ENCODE results near the gene ZFYVE28. TPM values are rescaled to one million over a fixed set of nuclear protein-coding genes. Genes with fewer than 3 reads are reported as not detected.
A peak's percentile ranks its signal among the peaks of the same experiment; 100 is the strongest.

Gene ZFYVE28
- total RNA-seq, 1 donor from 2014 or later = 0.39 TPM

- Histone ChIP-seq H3K27me3 (no peaks in the 10 kb centered on the region), H3K36me3 (no peaks in the 10 kb centered on the region), H3K27ac (no peak overlapping the region), H3K9me3 (ENCODE audit: low read depth) (no peaks in the 10 kb centered on the region), H3K79me2 (ENCODE audit: low read depth) (no peaks in the 10 kb centered on the region), H3K4me1 (peaks cover 6% of the 10 kb centered on the region), H3K9ac (no peak overlapping the region), H3F3A (ENCODE audit: low read depth) (no peaks in the 10 kb centered on the region), H4K20me1 (ENCODE audit: low read depth) (no peaks in the 10 kb centered on the region), H3K4me2 (no peak overlapping the region), H3K4me3 (no peak overlapping the region), H2AFZ (replicated peaks) (no peak overlapping the region)
- no peaks in the 10 kb centered on the region for H3K9me3 Mint-ChIP-seq
- peak overlapping the region; percentile 79 for H3K27ac Mint-ChIP-seq
- H3K4me1 Mint-ChIP-seq = peaks cover 24% of the 10 kb centered on the region
- TF ChIP-seq CTCF (IDR thresholded peaks at IDR 0.05) (no peak), EZH2phosphoT487 (IDR thresholded peaks at IDR 0.05) (no peak), EZH2 (IDR thresholded peaks at IDR 0.05) (no peak)
- peaks cover 6% of the 10 kb centered on the region for H3K27me3 Mint-ChIP-seq (ENCODE audit: insufficient read depth, low read depth)
- no peak for DNase-seq (ENCODE audit: low spot score)
- no peak overlapping the region for H3K4me3 Mint-ChIP-seq
- H3K36me3 Mint-ChIP-seq = no peaks in the 10 kb centered on the region
These were observed 56.8 kb downstream of the ZFYVE28 start for GRCh38 chr4:2361366-2362265.

DNA sequence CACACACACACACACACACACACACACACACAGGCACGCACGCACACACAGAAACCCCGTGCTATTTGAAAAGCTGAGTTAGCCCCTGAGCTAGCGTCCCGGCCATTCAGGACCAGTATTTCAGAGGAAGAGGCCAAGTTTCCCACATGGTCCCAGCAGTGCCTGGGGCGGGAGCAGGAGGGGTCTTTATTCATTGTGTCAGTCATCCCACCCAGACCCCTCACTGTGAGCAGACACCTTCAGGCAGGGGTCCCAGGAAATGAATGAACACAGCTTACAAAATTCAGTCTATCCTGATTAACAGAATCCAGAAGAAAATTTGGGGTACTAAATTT lies 58.1 kb downstream of the ZFYVE28 start:
- Histone ChIP-seq H3K4me3 (no peak overlapping the region), H3K27me3 (no peaks in the 10 kb centered on the region), H3K4me2 (no peak overlapping the region), H3K79me2 (ENCODE audit: low read depth) (no peaks in the 10 kb centered on the region), H3K4me1 (peaks cover 6% of the 10 kb centered on the region), H3F3A (ENCODE audit: low read depth) (no peaks in the 10 kb centered on the region), H3K27ac (no peak overlapping the region), H3K9ac (no peak overlapping the region), H3K9me3 (ENCODE audit: low read depth) (no peaks in the 10 kb centered on the region), H3K36me3 (no peaks in the 10 kb centered on the region), H4K20me1 (ENCODE audit: low read depth) (no peaks in the 10 kb centered on the region), H2AFZ (replicated peaks) (no peak overlapping the region)
- no peak for DNase-seq (ENCODE audit: low spot score)
- H3K4me1 Mint-ChIP-seq = peaks cover 24% of the 10 kb centered on the region
- peak overlapping the region; percentile 92 for H3K27ac Mint-ChIP-seq
- peaks cover 6% of the 10 kb centered on the region for H3K27me3 Mint-ChIP-seq (ENCODE audit: insufficient read depth, low read depth)
- no peak overlapping the region for H3K4me3 Mint-ChIP-seq
- TF ChIP-seq EZH2 (IDR thresholded peaks at IDR 0.05) (no peak), EZH2phosphoT487 (IDR thresholded peaks at IDR 0.05) (no peak), CTCF (IDR thresholded peaks at IDR 0.05) (no peak)
- no peaks in the 10 kb centered on the region for H3K36me3 Mint-ChIP-seq
- no peaks in the 10 kb centered on the region for H3K9me3 Mint-ChIP-seq

DNA sequence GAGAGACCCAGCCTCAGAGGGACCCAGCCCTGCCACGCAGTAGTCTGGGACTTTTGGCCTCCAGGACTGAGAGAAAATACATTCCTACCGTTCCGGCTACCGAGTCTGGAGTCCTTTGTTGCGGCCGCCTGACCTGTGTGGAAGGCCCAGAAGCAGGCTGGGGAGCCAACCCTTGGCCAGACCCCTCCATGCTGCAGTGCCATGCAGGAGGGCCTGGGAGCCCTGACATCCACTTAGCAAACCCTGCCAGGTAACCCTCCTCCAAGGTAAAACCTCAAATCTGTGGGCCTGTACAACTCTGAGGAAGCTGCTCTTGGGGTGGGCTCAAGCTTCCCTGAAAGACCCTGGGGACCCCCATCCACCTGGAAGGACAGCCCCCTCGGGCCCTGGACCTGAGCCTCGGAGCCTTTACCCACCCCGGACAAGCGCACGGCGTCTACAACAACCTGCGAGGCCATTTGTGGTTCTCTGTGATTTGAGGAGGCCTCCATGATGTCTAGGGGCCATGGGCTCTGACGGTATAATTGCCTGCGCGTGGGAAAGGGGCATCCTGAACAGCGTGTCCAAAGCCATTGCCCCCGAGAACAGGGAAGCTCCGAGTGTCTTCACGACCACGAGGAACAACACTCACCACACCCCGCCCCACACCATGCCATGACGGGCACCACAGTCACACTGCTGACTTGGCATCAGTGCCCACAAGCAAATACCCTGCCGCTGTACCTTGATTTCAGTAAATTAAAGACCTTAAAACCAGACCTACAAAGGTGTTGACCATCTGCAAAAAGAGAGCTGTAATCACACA lies 58.7 kb downstream of the ZFYVE28 start:
- Histone ChIP-seq H3K79me2 (ENCODE audit: low read depth) (no peaks in the 10 kb centered on the region), H3F3A (ENCODE audit: low read depth) (no peaks in the 10 kb centered on the region), H3K4me2 (no peak overlapping the region), H3K4me1 (peaks cover 6% of the 10 kb centered on the region), H3K36me3 (no peaks in the 10 kb centered on the region), H3K4me3 (no peak overlapping the region), H3K9ac (no peak overlapping the region), H3K27ac (no peak overlapping the region), H4K20me1 (ENCODE audit: low read depth) (no peaks in the 10 kb centered on the region), H3K9me3 (ENCODE audit: low read depth) (no peaks in the 10 kb centered on the region), H2AFZ (replicated peaks) (no peak overlapping the region), H3K27me3 (no peaks in the 10 kb centered on the region)
- TF ChIP-seq EZH2 (IDR thresholded peaks at IDR 0.05) = no peak
- TF ChIP-seq CTCF (IDR thresholded peaks at IDR 0.05) = no peak
- no peak for TF ChIP-seq EZH2phosphoT487 (IDR thresholded peaks at IDR 0.05)
- no peak for DNase-seq (ENCODE audit: low spot score)
- Mint-ChIP-seq H3K36me3 (no peaks in the 10 kb centered on the region), H3K9me3 (no peaks in the 10 kb centered on the region), H3K27ac (peak overlapping the region; percentile 92), H3K27me3 (ENCODE audit: insufficient read depth, low read depth) (peaks cover 6% of the 10 kb centered on the region), H3K4me3 (no peak overlapping the region), H3K4me1 (peaks cover 24% of the 10 kb centered on the region)
